COR-L47 (cell line): ENCODE data around the gene MAPKAPK2.
"Not testable (repeated sequence)": the region's sequence is repeated elsewhere in the genome, so short reads cannot be mapped to it uniquely, and the experiment has no call there.

Experiments used
- DNase-seq: peaks from one replicate; lab custom pipeline; 2025; lab: John Stamatoyannopoulos, UW

The MAPKAPK2 gene

GRCh38 chr1:206742719-206743383 lies 58.1 kb downstream of the MAPKAPK2 start:
- DNase-seq, result no peak

GRCh38 chr1:206744683-206745082 lies 60.0 kb downstream of the MAPKAPK2 start:
- DNase-seq, result no peak

- DNase-seq, result no peak
Observed at GRCh38 chr1:206745301-206745700, 60.6 kb downstream of the MAPKAPK2 start.

GRCh38 chr1:206748348-206749030 lies 63.8 kb downstream of the MAPKAPK2 start:
- no peak for DNase-seq

DNA sequence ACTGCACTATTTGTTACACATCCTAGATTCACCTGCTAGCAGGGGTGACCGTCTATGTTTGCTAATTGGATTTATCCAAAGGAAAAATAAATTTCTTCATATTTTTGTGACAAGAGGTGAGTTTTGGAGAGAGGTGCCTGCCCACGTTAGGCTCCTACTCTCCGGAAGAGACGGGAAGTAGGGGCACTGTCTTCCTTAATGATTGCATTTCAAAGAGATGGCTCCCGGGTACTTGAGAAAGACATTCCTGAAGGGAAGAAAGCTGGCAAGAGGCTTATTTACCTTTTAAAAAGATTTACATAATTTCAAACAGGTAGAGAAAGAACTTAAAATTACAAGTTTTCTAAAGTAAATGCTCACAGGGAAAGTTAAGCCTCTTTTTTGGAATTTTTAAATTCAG lies 67.2 kb downstream of the MAPKAPK2 start:
- no peak for DNase-seq

DNA sequence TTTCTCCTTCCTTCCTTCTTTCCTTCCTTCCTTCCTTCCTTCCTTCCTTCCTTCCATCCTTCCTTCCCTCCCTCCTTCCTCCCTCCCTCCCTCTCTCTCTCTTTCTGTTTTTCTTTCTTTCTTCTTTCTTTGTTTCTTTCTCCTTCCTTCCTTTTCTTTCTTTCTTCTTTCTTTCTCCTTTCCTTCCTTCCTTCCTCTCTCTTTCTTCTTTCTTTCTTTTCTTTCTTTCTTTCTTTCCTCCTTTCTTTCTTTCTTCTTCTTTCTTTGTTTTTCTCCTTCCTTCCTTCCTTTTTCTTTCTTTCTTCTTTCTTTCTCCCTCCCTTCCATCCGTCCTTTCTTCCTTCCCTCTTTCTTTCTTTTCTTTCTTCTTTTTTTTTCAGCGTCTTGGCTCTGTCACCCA lies 67.8 kb downstream of the MAPKAPK2 start:
- no peak for DNase-seq

- DNase-seq, result no peak
Observed at GRCh38 chr1:206753141-206753540, 68.4 kb downstream of the MAPKAPK2 start.

DNA sequence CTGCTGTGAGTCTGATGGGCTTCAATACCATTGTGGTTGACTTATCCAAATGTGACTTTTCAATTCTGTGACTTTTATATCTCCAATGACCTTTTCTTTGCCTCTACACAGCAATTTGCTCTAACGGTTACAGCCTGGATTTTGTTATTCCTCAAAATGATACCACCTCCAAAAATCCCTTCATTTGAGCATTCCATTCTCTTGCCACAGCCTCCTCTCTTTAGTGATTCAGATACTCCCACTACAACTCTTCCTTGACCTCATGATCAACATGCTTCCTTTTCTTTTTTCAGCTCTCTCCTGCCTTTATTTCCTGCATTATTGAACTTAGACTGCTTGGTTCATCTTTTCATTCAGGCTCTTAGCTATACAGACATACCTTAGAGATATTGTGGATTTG lies 69.3 kb downstream of the MAPKAPK2 start:
- DNase-seq, result no peak

DNA sequence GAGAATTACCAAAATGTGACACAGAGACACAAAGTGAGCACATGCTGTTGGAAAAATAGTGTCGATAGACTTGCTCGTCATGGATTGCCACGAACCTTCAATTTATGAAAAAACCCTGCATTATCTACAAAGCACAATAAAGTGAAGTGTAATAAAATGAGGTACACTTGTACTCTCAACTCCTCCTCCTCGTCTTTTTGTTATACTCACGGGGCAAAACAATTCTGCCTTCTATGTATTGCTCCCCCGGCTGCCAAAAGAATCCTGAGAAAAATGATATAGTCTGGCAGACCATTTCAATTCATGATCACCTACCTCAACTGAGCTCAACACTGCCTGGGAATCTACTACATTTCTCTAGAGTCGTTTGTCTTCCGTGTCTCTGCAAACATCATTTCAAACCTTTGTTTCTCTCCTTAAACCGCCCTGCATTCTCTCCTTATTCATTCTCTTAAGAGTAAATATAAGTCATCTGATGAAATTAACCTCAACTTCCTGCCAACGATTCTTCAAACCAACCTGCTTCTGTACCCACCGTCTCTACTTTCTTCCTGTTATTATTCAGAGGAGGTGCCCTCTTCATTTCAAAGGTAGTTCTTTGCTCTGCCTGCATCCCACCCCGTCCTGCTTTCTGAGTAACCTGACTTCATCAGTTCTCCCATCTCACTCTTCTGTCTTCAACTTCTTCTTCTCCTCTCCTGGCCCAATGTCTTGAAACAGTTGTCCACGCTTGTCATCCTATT lies 73.0 kb downstream of the MAPKAPK2 start:
- no peak for DNase-seq

- no peak for DNase-seq
Observed at GRCh38 chr1:206760590-206760989, 75.9 kb downstream of the MAPKAPK2 start.

GRCh38 chr1:206761159-206761768 lies 76.6 kb downstream of the MAPKAPK2 start:
- DNase-seq, result no peak

GRCh38 chr1:206762741-206763364 lies 78.1 kb downstream of the MAPKAPK2 start:
- DNase-seq, result not testable (repeated sequence)

DNA sequence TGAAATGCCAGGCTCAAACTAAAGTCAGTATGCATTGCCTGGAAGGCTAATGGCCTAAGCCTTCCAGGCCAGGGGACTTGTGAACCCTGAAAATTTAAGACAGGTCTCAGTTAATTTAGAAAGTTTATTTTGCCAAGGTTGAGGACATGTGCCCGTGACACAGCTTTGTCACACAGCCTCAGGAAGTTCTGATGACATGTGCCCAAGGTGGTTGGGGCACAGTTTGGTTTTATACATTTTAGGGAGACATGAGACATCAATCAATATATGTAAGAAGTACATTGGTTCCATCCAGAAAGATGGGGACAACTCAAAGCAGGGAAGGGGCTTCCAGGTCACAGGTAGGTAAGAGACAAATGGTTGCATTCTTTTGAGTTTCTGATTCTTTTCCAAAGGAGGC lies 81.1 kb downstream of the MAPKAPK2 start:
- not testable (repeated sequence) for DNase-seq

DNA sequence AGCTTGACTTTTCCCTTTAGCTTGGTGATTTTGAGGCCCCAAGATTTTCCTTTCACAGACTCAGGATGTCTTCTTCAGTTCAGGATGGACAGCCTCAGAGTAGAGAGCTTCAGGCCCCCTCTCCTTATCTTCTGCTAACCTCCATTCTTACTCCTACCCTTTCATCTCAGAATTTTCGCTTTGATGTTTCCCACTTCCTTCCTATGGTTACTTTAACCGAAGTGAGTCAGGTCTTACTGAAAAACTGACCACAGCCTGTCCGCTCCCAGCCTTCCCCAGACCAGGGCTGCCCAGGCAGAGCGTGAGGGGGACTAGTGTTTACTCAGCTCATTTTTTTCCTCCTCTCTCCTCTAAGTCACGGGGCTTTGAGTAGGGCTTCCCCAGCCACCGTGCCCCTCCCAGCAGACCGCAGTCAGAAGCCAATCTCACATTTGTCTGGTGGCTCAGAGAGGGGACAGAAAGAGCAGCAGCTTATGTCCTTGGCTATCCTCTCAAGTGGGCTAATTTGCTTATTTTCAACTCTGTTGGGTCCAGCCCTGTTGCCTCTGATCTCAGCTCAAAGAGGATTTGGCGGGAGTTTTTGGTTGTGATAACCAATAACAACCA lies 81.6 kb downstream of the MAPKAPK2 start:
- no peak for DNase-seq

GRCh38 chr1:206768472-206769303 lies 84.0 kb downstream of the MAPKAPK2 start:
- DNase-seq, result no peak

DNA sequence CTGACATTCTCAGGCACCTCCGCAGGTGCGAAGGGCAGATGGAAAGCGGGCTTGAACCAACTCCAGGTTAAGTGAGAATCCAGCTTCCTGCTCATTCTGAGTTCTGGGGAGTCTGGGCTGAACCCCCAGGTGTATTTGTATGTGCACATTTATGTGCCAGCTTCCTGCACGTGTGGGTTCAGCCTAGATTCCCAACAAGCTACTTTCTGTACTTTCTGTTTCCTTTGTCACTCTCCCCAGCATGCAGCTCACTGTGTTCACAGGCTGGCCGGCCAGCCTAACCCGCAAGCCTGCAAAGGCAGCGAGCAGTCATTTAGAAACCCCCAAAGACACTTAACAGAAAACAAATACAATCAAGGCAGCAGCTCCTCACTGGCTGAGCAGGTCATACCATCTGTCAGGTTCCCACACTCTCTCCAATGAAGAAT lies 84.6 kb downstream of the MAPKAPK2 start:
- DNase-seq, result no peak

- no peak for DNase-seq
Observed at GRCh38 chr1:206770531-206771337, 86.0 kb downstream of the MAPKAPK2 start, which contains the start of gene IL19. IL19 (plus strand) TSS chr1:206770773; CDS start chr1:206836663, 65,890 bp downstream.

- DNase-seq, result no peak
Observed at GRCh38 chr1:206771338-206771692, 86.6 kb downstream of the MAPKAPK2 start.

DNA sequence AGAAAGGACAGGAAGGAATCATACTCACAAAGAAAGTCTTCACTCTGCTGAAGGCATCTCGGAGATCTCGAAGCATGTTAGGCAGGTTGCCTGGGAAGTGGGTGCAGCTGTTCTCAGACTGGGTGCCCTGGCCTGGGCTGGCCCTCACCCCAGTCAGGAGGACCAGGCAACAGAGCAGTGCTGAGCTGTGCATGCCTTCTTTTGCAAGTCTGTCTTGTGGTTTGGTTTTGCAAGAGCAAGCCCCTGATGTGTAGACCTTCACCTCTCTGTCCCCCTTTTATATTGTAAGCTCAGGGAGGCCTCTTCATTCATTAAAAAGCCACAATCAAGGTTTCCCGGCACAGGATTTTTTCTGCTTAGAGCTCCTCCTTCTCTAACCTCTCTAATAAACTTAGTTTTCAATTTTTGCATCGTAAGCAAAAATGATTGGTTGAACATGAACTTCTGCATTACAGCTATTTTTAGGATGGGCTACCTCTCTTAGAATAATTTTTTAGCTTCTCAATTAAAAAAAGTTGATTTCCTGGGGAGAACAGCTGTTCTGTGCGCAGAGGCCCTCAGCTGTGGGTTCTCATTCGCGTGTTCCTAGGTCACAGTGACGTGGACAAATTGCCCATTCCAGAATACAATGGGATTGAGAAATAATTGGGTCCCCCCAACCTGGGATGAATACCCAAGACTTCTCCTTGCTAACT lies 87.7 kb downstream of the MAPKAPK2 start, which contains the start of gene IL10:
IL10 (minus strand) TSS at position 252 of the 695 bp plus-strand sequence; CDS start at position 193, 59 bp downstream.
- no peak for DNase-seq
